ENCODE results near the gene NFATC1.

NFATC1 gene

DNA sequence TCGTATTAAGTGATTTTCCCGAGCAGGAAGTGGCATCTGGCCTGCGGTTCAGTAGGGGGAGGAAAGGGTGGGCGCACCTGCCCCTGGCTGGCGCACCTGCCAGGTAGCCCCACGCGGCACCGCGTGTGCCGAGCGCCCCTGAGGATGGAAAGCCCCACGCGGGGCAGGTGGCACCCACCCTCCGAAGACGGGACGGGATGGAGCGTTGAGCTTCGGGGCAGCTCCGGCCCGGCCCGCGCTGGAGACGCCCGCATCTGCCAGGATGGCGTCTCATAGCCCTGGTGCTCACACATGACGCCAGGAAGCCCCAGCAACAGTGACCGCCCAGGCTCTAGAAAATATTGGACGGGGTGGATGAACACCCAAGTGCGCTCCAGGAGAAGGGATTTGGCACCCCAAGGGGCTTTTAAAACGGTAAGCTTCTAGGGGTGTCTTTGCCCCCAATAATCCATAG lies 2.5 kb upstream of the NFATC1 start:
- FAIRE-seq = no peak

DNA sequence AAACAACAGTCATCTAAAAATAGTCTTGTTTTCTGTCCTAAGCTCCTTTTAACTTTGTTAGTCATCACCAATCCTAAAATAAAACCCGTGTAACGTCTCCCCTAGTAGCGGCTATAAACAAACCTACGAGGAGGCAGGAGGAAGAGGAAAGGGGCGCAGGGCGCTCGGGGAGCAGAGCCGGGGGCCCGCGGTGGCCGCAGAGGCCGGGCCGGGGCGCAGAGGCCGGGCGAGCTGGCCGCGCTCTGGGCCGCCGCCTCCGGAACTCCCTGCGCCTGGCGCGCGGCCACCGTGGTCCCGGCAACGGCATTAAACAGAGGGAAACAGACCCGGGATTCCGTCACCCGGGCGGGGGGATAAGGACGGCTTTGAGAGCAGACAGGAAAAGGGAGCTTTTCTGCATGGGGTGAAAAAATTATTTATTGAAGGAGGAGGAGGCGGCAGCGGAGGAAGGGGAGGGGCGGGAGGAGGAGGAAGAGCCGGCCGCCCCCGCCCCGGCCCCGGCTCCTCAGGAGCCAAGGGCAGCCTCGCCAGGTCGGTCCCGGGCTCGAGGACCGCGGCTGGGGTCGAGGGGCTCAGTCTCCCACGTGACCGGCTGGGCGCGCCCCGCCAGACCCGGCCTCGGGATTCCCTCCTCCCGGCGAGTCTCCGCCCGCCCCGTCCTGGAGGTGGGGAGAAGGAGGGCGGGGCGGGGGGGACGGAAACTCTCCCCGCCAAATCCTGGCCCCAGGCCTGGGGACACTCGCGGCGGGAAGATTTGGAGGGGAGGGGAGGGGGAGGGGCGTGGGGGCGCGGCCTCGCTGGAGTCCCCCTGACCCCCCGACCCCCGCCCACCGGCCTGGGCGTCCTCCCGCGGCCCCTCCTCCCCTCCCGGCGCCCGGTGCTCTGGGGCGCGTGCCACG lies 1.8 kb upstream of the NFATC1 start:
- FAIRE-seq = no peak

DNA sequence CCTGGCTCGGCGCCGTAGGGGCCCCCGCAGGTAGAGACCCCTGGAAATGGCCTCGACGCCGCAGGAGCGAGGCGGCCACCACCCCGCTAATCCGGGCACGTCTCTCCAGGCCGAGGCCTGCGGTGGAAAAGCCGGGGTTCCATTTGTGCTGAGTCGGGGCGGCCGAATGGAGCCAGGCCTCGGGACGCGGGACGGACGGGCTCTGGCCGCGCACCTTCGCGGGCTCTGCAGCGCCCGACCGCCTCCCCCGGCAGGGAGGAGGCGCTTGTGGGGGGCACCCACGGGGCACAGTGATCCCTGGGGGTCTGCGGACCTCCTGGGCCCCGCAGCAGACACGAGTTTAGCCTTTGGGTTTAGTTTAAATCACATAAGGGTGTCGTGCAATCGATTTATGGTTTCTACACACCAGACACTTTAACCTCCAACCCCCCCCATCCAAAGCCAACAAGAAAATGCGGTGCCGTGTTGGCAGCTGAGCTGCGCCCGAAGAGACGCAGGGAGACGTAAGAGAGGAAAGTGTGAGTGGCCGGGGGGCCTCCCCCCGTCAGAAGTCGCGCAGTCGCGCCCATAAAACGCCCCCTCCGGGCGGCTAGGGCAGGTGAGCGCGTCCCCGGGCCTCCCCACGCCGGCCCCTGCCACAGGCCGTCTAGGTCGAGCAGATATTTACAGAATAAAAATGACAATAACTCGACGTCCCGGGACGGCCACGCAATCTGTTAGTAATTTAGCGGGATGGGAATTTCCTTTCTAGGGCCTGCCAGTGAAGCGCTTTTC lies 1.0 kb upstream of the NFATC1 start:
- FAIRE-seq = no peak

DNA sequence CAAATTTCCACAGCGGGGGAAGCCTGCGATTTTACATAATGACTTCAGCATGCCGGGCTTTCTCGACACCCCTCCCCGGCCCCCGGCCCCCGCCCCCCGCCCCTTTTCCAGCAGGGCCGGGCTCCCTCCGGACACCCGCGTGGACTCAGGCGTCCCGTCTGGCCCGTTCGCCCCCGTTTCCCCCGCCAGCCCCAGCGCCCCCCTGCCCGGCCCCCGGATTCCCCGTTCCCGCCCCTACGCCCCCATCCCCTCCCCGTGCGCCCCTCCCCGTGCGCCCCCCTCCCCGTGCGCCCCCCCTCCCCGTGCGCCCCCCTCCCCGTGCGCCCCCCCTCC lies 456 bp upstream of the NFATC1 start:
- FAIRE-seq = no peak

DNA sequence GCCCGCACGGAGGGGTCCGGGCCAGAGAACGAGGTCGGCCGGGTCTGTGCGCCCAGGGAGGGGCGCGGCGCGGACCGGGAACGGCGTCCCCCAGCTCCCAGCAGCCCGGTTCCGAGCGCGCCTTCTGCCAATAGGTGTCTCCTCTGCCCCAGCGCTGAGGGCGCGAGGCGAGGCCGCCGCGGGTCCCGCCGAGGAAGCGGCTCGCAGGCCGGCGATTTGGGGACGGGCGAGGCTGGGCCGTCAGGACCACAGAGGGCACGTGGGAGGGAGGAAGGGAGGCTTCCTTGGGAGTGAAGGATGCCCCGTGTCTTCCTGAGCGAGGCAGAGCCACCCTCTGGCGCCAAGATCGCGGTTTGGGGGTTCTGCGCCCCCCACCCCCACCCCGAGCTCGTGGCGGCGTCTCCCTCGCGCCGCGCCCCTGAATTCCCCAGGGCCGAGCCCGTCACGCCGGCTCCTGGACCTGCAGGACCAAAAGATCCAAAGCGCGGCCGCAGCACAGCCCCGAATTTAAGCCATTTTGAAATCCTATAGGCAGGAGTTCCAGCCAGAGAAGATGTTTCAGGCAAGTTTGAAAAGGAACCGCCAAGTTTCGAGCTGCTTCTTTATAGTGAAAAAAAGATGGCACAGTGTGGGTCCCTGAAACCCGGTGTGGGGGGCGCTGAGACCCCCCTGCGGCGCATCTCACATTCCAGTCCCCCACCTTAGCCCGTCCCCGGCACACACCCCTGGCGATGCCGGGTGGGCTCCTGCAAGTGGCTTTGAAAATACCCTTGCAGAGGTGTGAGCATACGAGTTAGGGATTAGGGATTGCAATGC lies 909 bp downstream of the NFATC1 start:
- FAIRE-seq = no peak

DNA sequence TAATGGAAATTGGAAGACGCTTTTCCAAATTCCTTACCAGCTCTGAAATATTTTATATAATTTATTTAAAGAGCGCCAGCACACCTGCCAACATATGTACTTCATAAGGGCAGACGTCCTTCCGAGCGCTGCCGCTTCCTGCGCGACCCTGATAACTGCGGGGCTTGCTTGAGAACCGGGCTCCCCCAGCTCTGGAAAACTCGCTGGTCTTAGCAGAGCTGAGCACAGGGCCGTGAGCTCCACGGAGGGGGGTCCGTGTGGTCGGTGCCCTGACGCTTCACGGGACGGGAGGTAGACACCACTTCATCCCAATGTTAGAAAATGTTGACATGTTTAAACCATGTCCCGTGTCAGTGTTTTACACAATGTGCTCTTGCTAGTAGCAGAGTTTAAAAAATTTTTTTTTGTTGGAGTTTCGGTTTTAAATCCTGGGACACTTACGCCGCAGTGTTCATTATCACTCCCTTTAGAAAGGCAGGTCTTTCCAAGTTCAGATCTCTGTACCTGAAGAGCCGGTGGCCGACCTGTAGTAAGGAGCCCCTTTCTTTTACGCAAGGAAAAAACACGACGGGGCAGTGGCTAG lies 1.6 kb downstream of the NFATC1 start:
- no peak for FAIRE-seq

DNA sequence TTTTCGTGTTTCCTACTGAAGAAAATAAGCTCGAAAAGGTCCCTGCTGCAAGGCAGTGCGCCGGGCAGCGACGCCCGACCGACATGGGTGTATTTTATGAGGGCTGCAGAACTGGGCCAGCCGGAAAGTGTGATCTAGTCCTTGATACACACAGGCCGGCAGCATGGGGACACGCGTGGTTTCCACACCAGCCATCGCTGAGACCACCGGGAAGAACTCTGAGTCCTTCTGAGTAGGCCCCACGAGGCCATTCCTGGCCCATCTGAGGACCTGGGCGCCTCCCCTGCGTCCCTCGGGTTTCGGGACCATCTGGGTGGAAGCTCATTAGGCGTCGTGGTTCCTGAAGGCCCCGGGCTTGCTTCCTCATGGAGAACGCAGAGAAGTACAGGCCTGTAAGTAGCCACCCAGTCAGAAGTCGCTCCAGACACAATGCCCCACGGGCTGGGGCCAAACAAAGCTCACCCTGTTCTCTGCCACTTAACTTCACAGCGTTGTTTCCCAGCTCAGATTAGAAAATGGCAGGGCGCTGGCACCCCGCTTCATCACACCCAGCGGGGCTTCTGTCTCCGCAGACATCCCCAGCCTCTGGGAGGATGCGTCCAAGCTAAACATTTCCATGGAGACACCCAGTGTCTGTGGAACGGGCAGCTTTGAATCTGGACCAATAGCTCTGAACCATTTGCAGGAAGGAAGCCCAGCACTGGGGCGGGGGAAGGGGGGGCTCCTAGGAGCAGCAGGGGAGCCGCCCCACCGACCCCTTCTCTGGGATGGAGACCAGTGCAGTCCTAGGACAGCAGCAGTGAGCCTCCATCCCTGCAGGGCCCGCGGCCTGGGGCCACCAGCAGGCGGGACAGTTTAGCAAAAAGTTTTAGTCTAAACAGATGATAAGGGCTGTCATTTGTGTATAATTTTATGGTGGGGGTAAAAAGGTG lies 2.4 kb downstream of the NFATC1 start:
- FAIRE-seq = no peak

DNA sequence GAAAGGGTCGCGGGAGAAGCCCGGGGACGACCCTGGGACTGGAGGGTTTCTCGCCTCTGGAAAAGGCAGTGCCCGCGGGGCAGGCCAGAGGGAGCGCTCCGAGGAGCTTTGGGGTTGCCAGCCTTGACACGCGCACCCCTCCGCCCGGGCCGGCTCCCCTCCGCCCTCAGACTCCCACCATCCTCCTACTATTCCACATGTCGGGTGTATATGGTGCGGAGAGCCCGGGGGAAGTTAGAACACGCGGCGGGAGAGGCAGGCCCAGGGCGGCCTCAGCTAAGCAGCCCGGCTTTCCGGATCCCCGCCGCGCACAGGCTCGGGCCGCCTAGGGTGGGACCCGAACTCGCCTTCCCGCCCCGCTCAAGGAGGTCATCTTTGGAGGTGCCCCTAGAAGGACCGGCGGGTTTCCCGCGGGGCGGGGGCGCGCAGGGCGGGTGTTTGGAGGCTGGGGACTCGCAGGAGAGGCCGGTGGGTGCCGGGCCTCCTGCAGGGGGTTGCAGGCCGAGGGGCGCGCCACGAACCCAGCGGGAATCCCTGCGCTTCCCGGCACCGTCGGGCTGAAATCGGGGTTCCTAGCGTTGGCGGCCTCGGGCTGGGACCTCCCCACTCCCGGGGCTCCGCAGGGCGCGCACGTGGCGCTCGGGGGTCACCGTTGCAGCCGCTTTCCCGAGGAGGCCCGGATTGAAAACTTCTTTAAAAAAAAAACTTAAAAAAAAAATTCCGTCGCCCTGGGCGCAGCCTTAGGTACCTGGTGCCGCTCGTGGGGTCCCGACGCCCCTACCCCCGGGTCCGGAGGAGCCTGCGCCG lies 3.7 kb downstream of the NFATC1 start:
- FAIRE-seq = no peak

DNA sequence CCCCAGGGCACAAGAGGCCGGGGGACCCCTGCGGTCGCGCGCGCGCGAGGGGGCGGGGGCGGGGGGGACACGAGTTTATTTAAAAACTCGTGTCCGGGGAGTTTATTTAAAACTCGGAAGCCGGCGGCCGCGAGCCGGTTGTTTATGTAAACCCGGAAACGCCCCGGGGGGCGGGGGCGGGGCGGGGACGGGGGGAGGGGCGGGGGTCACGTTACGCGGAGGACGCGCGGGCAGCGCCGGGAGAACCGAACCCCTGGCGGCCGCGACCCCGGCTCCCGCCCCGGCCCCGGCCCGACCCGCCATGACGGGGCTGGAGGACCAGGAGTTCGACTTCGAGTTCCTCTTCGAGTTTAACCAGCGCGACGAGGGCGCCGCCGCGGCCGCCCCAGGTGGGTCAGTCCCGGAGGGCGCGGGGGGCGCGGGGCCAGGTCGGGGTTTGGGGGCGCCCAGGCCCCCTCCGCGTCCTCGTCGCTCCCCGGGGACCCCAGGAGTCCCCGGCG lies 4.4 kb downstream of the NFATC1 start:
- no peak for FAIRE-seq

DNA sequence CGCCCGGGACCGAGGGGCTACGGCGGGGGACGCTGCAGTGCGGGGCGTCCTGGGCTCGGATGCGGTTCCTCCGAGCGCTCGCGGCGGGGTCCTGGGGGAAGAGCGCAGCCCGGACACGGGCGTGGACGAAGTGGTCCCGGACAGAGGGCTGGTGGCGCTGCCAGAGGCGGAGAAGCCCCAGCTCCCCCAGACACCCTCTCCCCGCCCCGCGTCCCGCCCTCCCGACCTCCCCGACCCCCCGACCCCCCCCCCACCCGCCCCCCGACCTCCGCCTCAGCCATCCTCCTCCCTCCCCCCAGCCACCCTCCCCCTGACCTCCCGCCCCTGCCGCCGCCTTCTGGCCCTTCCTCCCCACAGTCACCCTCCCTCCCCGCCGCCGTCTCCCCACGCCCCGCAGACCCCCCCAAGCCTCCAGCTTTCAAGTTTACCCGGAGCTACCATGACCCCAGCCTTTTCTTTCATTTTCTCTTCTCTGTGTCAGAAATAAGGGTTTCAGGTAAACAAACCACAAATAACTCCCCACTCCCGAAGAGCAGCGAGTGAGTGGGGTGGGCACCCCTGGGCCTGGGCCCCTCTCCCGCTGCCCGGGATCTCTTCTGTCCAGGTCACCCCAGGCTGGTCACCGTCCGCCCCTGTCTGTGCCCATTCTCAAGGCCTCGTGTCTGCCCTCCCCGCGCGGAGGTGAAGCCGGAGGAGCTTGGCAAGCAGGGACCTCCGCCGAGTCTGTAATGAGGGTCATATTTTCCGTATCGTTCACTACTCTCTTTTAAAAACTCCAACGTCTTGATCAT lies 5.1 kb downstream of the NFATC1 start:
- no peak for FAIRE-seq

DNA sequence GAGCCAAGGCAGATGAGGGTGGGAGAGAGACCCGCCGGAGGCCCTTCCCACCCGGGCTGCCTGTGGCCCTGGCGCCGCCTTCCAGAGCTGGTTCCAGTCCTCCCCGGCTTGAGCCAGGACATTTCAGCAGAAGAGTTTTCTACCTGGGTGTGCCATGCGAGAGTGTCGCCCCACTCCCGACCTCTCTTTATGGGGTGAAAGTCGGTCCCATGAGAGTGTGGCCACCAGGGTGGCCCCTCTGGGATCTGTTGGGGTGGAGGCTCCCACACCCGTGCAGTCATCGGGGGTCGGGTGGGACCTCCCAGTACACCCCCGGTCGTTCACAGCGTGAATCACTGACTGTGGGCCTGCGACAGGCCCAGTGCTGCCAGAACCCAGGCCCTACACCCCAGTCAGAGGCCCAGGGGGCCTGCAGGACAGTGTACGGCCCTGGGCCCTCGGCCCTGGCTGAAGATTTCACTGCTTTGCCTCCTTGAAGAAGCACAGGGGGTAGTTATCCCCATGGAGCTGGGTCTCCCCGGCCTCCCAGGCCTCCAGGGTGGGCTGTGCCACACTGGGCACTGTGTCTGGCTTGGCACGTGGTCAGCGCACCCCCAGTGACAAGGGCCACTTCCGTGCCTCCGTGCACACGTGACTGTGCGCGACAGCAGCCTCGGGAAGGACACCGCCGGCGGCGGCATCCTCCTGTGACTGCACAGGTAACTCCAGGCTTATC lies 5.9 kb downstream of the NFATC1 start:
- no peak for FAIRE-seq

DNA sequence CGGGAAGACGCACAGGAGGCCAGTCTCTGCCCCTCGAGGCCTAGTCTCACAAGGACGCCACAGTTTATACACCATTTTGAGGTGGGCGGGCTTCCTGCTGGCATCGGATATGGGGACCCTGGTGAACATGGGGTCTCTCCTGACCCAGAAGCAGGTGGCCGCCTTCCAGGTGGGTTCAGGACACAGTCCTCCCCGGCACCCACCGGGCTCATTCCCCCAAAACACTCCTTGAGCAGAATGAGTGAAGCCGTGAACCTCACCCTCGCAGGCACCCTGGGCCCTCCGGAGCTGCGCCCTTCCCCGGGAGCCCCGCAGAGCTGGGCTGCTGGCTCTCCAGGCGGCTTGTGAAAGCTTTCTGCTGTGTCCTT lies 6.5 kb downstream of the NFATC1 start:
- FAIRE-seq = no peak

DNA sequence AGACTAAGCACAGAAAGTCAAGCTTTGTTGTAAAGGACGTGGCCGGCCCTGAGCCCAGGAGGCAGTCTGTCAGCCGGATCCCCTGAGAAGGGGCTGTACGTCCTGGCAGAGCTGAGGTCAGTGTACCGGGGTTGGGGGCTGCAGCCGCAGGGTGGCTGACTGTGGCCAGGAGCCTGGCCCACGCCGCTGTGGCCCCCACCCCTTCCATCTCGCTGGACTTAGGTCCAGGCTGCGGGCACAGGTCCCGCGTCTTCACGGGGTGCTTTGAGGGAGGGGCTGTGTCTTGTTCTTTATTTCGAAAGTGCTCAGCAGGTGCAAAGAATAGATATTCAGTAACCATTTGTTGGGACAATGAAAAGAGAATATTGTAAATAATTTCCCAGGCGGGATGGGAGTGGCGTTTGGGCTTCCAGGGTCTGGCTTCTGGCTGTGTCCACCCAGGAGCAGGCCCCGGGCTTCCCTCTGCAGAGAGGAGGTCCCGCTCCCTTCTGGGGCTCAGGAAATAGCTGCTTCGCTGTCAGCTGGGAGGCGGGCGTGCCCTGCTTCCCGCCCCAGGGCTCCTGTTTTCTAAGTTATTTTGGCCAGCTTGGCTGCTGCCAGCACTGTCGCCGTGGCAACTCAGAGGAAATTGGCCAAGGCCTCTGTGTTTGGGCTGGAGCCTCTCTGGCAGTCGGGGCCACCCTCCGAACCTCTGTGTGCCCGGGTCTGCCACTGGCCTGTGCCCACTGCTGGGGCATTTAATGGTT lies 7.4 kb downstream of the NFATC1 start:
- no peak for FAIRE-seq

DNA sequence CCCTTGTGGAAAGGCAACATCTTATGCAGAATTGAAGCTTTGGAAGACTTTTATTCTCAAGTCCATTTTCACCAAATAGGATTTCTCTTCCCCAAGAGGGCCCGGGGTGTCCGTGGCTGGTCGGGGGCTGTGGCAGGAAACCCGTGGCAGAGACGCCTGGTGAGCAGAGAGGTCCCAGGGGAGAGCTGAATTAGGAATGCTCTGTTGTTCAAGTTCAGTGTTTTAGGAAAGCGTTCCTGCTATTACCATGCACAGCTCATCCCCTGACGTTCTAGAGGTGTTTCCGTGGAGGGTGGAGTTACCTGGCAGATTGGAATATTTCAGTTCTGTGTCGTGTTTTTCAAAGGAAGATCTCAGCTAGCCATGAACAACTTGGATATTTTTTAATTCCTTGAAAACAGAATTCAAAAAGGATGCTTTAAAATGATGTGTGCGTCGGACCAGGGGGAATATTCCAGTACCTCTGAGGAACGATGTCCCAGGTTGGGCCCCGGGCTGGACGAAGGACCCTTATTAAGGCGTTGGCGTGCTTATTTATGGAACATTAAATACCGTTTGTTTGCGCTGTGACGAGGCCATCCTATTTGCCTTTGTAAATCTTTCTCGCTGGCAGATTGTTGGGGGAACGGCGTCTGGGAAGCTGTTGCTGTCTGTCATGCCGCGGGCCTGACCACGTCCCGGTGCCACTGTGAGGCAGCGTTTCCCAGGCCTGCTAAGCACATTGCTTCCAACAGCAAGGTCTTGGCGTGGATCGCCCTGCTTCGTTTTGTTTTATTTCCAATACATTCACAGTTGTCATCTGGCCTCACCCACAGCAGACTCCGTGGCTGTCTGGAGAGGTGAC lies 8.2 kb downstream of the NFATC1 start:
- no peak for FAIRE-seq

DNA sequence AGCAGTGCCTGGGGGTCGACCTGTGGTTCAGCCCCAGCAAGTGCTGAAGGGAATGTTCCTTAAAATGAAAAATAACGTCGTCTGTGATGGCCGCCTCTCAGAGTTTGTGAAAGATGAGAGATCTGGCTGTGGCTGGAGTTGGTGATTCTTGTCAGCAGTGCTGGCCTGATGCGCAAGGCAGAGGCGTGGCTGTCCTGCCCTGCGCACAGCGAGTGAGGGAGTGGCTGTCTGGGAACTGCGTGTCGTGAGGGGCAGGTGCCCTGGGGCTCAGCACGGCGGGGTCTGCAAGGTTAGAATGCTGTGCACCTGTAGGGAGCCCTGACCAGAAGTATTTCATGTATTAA lies 8.8 kb downstream of the NFATC1 start:
- FAIRE-seq = no peak

DNA sequence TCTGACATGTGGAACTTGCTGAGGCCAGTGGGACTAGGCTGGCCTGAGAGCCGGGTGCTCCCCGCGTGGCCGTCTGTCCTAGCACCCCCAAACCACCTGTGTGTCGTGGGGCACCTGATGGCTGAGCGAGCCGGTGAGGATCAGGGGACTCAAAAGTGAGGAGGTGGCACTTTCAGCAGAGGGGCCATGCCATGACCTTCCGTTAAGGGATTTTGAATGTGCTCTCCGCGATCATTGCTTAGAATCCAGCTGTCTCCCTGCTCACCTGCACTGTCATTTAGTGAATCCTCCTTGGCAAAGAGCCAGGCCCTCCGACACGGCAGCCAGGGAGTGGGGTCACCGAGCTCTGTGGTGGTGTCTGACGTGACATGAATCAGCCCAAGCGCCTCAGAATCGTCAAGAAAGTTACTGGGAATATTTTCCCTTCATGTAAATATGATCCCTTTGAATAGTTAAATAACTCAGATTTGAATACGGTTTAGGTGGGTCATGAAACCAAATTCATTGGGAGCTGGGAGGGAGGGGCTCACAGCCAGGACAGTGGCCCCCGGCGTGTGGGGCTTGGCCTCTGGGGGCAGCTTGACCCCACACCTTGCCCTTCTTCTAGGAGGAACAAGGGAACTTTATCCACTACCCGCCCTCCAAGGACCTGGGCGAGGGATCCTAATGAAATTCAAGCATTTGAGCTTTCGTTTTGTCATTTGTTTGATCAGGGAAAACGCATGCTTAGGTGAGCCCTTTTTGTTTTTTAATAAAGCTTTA lies 9.5 kb downstream of the NFATC1 start:
- no peak for FAIRE-seq
